ENCODE results near the gene SLC35B1.

Gene SLC35B1

DNA sequence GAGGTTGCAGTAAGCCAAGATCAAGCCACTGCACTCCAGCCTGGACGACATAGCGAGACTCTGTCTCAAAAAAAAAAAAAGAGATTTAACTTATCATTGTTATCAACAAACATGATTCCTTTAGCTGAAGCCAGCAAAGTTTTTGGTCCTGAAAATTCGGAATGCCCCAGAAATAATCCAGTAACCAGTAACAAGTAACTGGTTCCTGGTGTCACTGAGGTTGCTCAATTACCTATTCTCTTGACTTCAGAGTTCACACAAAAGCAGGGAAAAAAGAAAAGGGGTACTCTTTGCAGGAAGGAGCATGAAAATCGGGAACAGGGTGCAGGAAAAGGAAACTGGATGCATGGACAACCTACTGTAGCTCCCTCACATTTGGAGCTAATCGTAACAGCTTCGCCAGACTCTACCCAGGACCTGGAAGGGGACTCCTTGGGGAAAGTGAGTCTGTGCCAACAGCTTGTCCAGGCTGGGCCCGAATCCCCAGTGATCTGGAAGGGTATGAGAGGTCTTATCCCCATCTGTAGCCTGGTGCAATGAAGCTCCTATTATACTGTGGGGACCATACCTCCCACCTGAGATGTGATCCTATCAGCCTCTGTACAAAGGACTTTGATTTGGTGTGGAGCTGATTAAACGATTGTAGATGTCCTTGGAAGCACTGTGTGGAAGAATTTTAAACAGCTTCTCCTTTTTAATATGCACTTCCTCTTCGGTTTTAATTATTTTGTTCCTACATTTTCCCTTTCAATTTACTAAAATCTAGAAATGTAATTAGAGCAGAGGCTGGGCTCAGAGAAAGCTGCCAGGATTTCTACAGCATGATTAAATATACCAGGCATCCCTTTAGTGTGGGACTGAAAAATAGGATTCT is 26.4 kb downstream of the SLC35B1 start:
- peaks cover 7% of the 10 kb centered on the region for H3K79me2 ChIP-seq (ENCODE audit: control insufficient read depth, insufficient read depth, low read length)

DNA sequence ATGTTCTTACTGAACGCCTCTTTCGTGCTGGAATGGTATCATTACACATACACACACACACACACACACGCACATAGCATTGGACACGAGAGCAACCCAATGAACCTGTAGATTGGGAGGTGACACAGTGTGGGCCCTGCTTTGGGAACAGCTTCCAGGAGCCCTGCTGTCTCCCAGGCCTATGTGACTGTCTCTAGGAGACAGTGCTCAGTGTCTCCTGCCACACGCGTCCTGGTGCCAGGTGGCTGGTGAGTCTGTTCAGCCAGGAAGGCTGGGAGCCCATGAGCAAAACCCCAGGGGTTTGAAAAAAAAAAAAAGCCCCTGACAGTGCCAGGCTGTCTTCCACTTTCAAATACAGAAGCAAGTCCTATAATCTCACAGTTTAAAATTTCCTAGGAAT is 27.4 kb downstream of the SLC35B1 start:
- H3K9ac ChIP-seq (ENCODE audit: low read length): no peak overlapping the region
- no peak overlapping the region for H2AK5ac ChIP-seq (ENCODE audit: low read length)
- H4K5ac ChIP-seq (ENCODE audit: low read length): no peak overlapping the region
- H3K56ac ChIP-seq (ENCODE audit: low read length): no peak overlapping the region
- H3K4me1 ChIP-seq (ENCODE audit: control insufficient read depth, low read depth, low read length): no peaks in the 10 kb centered on the region
- no peak overlapping the region for H2BK5ac ChIP-seq (ENCODE audit: low read length)
- H3K36me3 ChIP-seq (ENCODE audit: control insufficient read depth, insufficient read depth, low read length): no peaks in the 10 kb centered on the region
- no peaks in the 10 kb centered on the region for H3K27me3 ChIP-seq (ENCODE audit: insufficient read depth, low read length, poor library complexity)
- H3K23ac ChIP-seq (ENCODE audit: low read length): no peak overlapping the region
- no peak overlapping the region for H3K18ac ChIP-seq (ENCODE audit: low read length)
- H3K79me1 ChIP-seq (ENCODE audit: low read length): peaks cover 2% of the 10 kb centered on the region
- no peak for DNase-seq
- H3K4me2 ChIP-seq (ENCODE audit: low read length): no peak overlapping the region
- H2BK120ac ChIP-seq (ENCODE audit: low read depth, low read length): no peak overlapping the region
- H3K4ac ChIP-seq (ENCODE audit: low read depth, low read length): no peak overlapping the region
- H3K79me2 ChIP-seq (ENCODE audit: control insufficient read depth, insufficient read depth, low read length): peaks cover 14% of the 10 kb centered on the region
- no peak overlapping the region for H2BK15ac ChIP-seq (replicated peaks; ENCODE audit: low read depth)
- H3K27ac ChIP-seq (ENCODE audit: low read depth, low read length): no peak overlapping the region
- no peak overlapping the region for H3K4me3 ChIP-seq (ENCODE audit: low read length)
- WGBS (ENCODE audit: extremely low coverage, insufficient coverage, low lambda C conversion rate): no CpG with 5 or more reads among the region's 6 CpGs
- no peak overlapping the region for H4K8ac ChIP-seq (ENCODE audit: low read depth, low read length)

More for the DNA sequence above, 26.4 kb downstream of the SLC35B1 start:
- no peak overlapping the region for H4K8ac ChIP-seq (ENCODE audit: low read depth, low read length)
- no peaks in the 10 kb centered on the region for H3K36me3 ChIP-seq (ENCODE audit: control insufficient read depth, insufficient read depth, low read length)
- no peak for DNase-seq
- H3K56ac ChIP-seq (ENCODE audit: low read length): peak overlapping the region; percentile 15
- no peak overlapping the region for H3K27ac ChIP-seq (ENCODE audit: low read depth, low read length)
- H3K4me2 ChIP-seq (ENCODE audit: low read length): no peak overlapping the region
- no peak overlapping the region for H3K23ac ChIP-seq (ENCODE audit: low read length)
- no CpG with 5 or more reads among the region's 9 CpGs for WGBS (ENCODE audit: extremely low coverage, insufficient coverage, low lambda C conversion rate)
- H3K18ac ChIP-seq (ENCODE audit: low read length): no peak overlapping the region
- H2BK120ac ChIP-seq (ENCODE audit: low read depth, low read length): no peak overlapping the region
- H3K9ac ChIP-seq (ENCODE audit: low read length): no peak overlapping the region
- H2BK5ac ChIP-seq (ENCODE audit: low read length): no peak overlapping the region
- no peaks in the 10 kb centered on the region for H3K79me1 ChIP-seq (ENCODE audit: low read length)
- H2AK5ac ChIP-seq (ENCODE audit: low read length): no peak overlapping the region
- H2BK15ac ChIP-seq (replicated peaks; ENCODE audit: low read depth): no peak overlapping the region
- no peak overlapping the region for H4K5ac ChIP-seq (ENCODE audit: low read length)
- H3K27me3 ChIP-seq (ENCODE audit: insufficient read depth, low read length, poor library complexity): no peaks in the 10 kb centered on the region
- H3K4ac ChIP-seq (ENCODE audit: low read depth, low read length): no peak overlapping the region
- H3K4me1 ChIP-seq (ENCODE audit: control insufficient read depth, low read depth, low read length): no peaks in the 10 kb centered on the region
- H3K4me3 ChIP-seq (ENCODE audit: low read length): no peak overlapping the region

DNA sequence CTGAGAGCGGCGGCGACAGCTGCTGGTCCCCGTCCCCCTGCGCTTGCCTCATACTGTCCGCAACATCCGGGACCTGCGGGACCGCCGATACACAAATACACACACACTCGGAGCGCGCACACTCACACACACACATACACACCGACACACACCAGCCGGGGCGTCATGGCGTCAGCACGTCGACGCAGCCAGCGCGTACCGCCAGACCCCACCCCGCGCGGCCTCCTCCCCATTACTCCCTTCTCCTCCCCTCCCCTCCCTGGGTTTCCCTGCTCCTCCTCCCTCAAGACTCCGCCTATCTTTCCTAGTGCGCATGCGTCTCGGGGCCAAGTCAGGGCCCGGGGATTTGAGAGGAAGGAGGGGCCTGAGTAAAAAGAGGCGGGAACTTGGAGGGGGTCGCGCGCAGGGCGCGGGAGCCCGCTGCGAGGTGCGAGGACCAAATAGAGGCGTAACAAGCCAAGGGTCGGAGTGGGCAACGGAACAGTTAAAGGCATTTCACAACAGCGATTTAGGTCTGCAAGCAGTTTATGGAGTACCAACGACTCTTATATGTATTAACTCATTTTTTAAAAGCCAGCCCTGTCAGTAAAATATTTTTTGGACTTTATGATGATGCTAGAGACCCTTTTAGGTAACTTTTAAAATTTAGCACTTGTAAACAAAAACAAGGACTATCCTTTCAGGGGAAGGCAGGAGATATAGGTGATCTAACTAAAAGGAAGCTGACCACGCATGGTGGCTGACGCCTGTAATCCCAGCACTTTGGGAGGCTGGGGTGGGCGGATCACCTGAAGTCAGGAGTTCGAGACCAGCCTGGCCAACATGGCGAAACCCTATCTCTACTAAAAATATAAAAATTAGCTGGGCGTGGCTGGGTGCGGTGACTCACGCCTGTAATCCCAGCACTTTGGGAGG is 29.6 kb downstream of the SLC35B1 start, which contains the start of gene SPOP:
TSS of gene SPOP (minus strand) at position 165 of the 915 bp plus-strand sequence. CDS start 55,287 bp downstream, outside the sequence.
- Histone ChIP-seq H3K79me1 (ENCODE audit: low read length) (peaks cover 2% of the 10 kb centered on the region), H2BK5ac (ENCODE audit: low read length) (peak within 1 kb of the TSS; percentile 69), H2BK120ac (ENCODE audit: low read depth, low read length) (no peak within 1 kb of the TSS), H3K56ac (ENCODE audit: low read length) (peak within 1 kb of the TSS; percentile 95), H3K79me2 (ENCODE audit: control insufficient read depth, insufficient read depth, low read length) (peaks cover 14% of the 10 kb centered on the region), H3K18ac (ENCODE audit: low read length) (peak within 1 kb of the TSS; percentile 64), H3K27me3 (ENCODE audit: insufficient read depth, low read length, poor library complexity) (no peaks in the 10 kb centered on the region), H3K4ac (ENCODE audit: low read depth, low read length) (no peak within 1 kb of the TSS), H3K23ac (ENCODE audit: low read length) (no peak within 1 kb of the TSS), H3K27ac (ENCODE audit: low read depth, low read length) (peak within 1 kb of the TSS; percentile 76), H3K9ac (ENCODE audit: low read length) (peak within 1 kb of the TSS; percentile 92), H3K4me1 (ENCODE audit: control insufficient read depth, low read depth, low read length) (no peaks in the 10 kb centered on the region), H4K5ac (ENCODE audit: low read length) (peak within 1 kb of the TSS; percentile 44), H4K8ac (ENCODE audit: low read depth, low read length) (no peak within 1 kb of the TSS), H3K4me2 (ENCODE audit: low read length) (peak within 1 kb of the TSS; percentile 87), H3K4me3 (ENCODE audit: low read length) (peak within 1 kb of the TSS; percentile 73), H2BK15ac (replicated peaks; ENCODE audit: low read depth) (no peak within 1 kb of the TSS), H3K36me3 (ENCODE audit: control insufficient read depth, insufficient read depth, low read length) (no peaks in the 10 kb centered on the region), H2AK5ac (ENCODE audit: low read length) (no peak within 1 kb of the TSS)
- WGBS (ENCODE audit: extremely low coverage, insufficient coverage, low lambda C conversion rate): no CpG with 5 or more reads among the region's 53 CpGs
- peak; percentile 100 for DNase-seq

DNA sequence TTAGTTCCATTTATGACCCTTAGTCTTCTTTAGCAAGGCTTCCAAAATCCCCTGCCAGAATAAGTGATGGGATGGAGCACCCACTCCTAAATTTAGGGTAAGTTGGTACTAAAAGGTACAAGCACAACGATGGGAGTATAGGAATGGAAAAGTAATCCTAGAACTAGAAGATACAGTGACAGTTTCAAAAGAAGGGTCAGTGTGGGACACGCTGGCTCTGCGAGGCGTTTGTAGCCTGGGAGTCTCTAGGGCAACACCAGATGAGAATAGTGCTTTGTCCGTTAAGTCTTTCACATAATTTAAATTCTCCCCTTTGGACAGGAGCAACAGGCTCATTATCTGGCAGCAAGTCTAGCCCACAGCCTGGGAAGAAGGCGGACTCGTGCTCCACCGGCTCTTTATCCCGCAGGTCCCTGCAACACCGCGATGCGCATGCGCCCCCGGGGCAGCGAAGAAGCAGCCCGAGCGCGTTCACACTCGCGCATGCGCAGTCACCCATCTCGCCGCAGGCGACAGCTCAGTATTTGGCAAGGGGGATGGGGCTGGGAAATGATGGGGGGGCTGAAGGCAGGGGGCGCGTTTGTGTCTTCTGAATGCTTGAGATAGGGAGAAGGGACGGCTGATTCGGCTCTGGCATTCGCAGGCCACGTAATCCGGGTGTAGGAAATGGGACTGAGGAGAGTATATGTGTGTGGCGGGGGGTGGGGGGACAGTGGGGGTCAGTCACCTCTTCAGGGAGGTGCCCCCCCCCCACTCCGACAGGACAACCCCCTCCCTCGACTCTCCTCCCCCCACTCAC is 30.4 kb downstream of the SLC35B1 start:
- Histone ChIP-seq H4K8ac (ENCODE audit: low read depth, low read length) (no peak overlapping the region), H2AK5ac (ENCODE audit: low read length) (no peak overlapping the region), H3K4ac (ENCODE audit: low read depth, low read length) (no peak overlapping the region), H2BK15ac (replicated peaks; ENCODE audit: low read depth) (no peak overlapping the region), H3K27me3 (ENCODE audit: insufficient read depth, low read length, poor library complexity) (no peaks in the 10 kb centered on the region), H4K5ac (ENCODE audit: low read length) (peak overlapping the region; percentile 44), H3K18ac (ENCODE audit: low read length) (peak overlapping the region; percentile 64), H3K56ac (ENCODE audit: low read length) (peak overlapping the region; percentile 95), H3K4me3 (ENCODE audit: low read length) (peak overlapping the region; percentile 73), H3K4me2 (ENCODE audit: low read length) (peak overlapping the region; percentile 87), H3K9ac (ENCODE audit: low read length) (peak overlapping the region; percentile 92), H3K23ac (ENCODE audit: low read length) (no peak overlapping the region), H3K79me2 (ENCODE audit: control insufficient read depth, insufficient read depth, low read length) (peaks cover 14% of the 10 kb centered on the region), H2BK120ac (ENCODE audit: low read depth, low read length) (no peak overlapping the region), H3K36me3 (ENCODE audit: control insufficient read depth, insufficient read depth, low read length) (no peaks in the 10 kb centered on the region), H3K27ac (ENCODE audit: low read depth, low read length) (peak overlapping the region; percentile 76), H3K79me1 (ENCODE audit: low read length) (peaks cover 2% of the 10 kb centered on the region), H2BK5ac (ENCODE audit: low read length) (peak overlapping the region; percentile 69), H3K4me1 (ENCODE audit: control insufficient read depth, low read depth, low read length) (no peaks in the 10 kb centered on the region)
- DNase-seq: peak; percentile 96
- no CpG with 5 or more reads among the region's 34 CpGs for WGBS (ENCODE audit: extremely low coverage, insufficient coverage, low lambda C conversion rate)

DNA sequence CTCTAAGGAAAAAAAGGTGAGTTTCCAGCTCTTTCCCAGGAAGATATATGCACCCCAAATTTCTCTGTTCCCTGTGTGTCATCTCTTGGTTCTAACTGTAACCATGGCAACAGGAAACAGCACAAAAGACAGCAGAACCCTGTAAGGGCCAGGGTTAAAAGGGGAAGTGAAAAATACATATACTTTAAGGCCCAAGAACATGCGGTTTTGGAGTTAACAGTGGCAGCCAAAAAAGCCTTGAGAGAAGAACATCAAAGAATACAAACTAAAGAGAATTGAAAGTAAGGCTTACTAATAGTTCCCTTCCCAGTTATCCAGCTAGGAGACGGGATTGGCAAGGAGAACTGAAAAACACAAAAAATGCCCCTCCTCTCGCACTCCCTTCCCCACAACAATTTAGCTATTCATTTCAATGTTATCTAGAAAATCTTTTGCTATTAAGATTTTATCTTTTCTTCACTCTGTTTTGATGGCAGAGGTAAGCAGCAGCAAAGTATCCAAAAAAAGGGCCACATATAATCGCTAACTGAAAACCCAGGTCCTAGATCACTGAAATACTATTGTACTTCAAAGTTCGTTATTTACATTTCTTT is 31.4 kb downstream of the SLC35B1 start:
- Histone ChIP-seq H3K79me1 (ENCODE audit: low read length) (peaks cover 2% of the 10 kb centered on the region), H3K27ac (ENCODE audit: low read depth, low read length) (no peak overlapping the region)
- DNase-seq: peak; percentile 77

More for the DNA sequence above, 31.4 kb downstream of the SLC35B1 start:
- Histone ChIP-seq H3K4me1 (ENCODE audit: control insufficient read depth, low read depth, low read length) (no peaks in the 10 kb centered on the region), H3K36me3 (ENCODE audit: control insufficient read depth, insufficient read depth, low read length) (no peaks in the 10 kb centered on the region), H3K9ac (ENCODE audit: low read length) (peak overlapping the region; percentile 92), H3K79me2 (ENCODE audit: control insufficient read depth, insufficient read depth, low read length) (peaks cover 14% of the 10 kb centered on the region), H2BK15ac (replicated peaks; ENCODE audit: low read depth) (no peak overlapping the region), H3K4ac (ENCODE audit: low read depth, low read length) (no peak overlapping the region), H2BK5ac (ENCODE audit: low read length) (no peak overlapping the region), H3K27me3 (ENCODE audit: insufficient read depth, low read length, poor library complexity) (no peaks in the 10 kb centered on the region), H3K18ac (ENCODE audit: low read length) (no peak overlapping the region), H3K23ac (ENCODE audit: low read length) (no peak overlapping the region), H4K8ac (ENCODE audit: low read depth, low read length) (no peak overlapping the region), H3K4me2 (ENCODE audit: low read length) (no peak overlapping the region), H3K56ac (ENCODE audit: low read length) (peak overlapping the region; percentile 95), H2BK120ac (ENCODE audit: low read depth, low read length) (no peak overlapping the region), H2AK5ac (ENCODE audit: low read length) (no peak overlapping the region), H4K5ac (ENCODE audit: low read length) (no peak overlapping the region), H3K4me3 (ENCODE audit: low read length) (no peak overlapping the region)
- WGBS (ENCODE audit: extremely low coverage, insufficient coverage, low lambda C conversion rate): 100% methylated on average over 1 of the region's 5 CpGs

Measured in mesendoderm (in vitro differentiated cells).